GM12878 (cell line): ENCODE measurements around the gene DCAF7.

ENCODE experiments used
- EZH2 ChIP-seq: IDR thresholded peaks from 2 replicates; pipeline ENCODE4 v1.6.1; 2012; ENCODE audit warnings: low read depth, mild to moderate bottlenecking, control low read depth, inconsistent platforms, low read length, borderline replicate concordance; ENCODE audit not compliant: control insufficient read depth
- MEF2A ChIP-seq: IDR thresholded peaks from 2 replicates; pipeline ENCODE4 v1.6.1; 2011; ENCODE audit warnings: low read depth, mild to moderate bottlenecking, low read length, moderate library complexity; ENCODE audit not compliant: insufficient read depth
- POLR2A ChIP-seq: IDR thresholded peaks from 2 replicates; pipeline ENCODE4 v1.6.1; 2011; ENCODE audit warnings: low read depth, mild to moderate bottlenecking, low read length
- POLR2AphosphoS5 ChIP-seq: IDR thresholded peaks from 2 replicates; pipeline ENCODE4 v1.6.1; 2011; ENCODE audit warnings: mild to moderate bottlenecking, low read length, inconsistent platforms
- RB1 ChIP-seq: fragments of 450-650 bp; formaldehyde crosslinking; IDR thresholded peaks from 2 replicates; pipeline ENCODE4 v1.6.1; 2017; ENCODE audit warnings: mild to moderate bottlenecking, borderline replicate concordance
- TF ChIP-seq, protein P1 (sequence below), 3 experiments: IDR thresholded peaks in 2 of 3; conservative IDR thresholded peaks in 1 of 3; 2 replicates each; pipeline ENCODE4 v1.5.1; 2011; ENCODE audit warnings: low read depth in 3 of 3, low read length in 3 of 3, mild to moderate bottlenecking in 3 of 3, control low read depth in 2 of 3, moderate library complexity in 2 of 3, inconsistent platforms in 1 of 3, mixed read lengths in 1 of 3; ENCODE audit not compliant: control insufficient read depth in 2 of 3, insufficient read depth in 1 of 3; ENCODE audit errors: extremely low read depth in 1 of 3
- TF ChIP-seq, protein P2 (sequence below): fragments of 450-650 bp; IDR thresholded peaks from 2 replicates; pipeline ENCODE4 v1.6.1; 2017; ENCODE audit warnings: mild to moderate bottlenecking

DNA sequence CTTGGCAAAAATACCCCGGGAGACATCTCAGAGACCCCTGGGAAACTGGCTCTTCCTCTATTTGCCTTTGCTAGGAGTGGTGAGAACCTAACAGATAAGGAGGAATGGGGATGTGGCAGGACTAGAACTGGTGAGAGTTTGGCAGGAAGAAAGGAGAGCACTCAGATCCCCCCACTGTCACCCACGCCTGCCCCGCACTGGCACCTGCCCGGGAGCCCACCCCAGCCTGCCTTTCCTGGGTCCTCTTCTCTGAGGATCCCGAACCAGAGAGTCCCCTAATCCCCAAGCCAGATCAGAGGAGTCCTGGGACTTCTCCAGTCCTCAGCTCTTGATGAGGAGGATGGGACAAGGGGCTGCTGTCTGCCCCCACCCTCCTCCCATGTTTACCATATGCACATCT is 23.4 kb upstream of the DCAF7 start:
- TF ChIP-seq MEF2A (no peak), POLR2AphosphoS5 (no peak), EZH2 (no peak), POLR2A (no peak), RB1 (no peak)
- TF ChIP-seq, protein P1, sequence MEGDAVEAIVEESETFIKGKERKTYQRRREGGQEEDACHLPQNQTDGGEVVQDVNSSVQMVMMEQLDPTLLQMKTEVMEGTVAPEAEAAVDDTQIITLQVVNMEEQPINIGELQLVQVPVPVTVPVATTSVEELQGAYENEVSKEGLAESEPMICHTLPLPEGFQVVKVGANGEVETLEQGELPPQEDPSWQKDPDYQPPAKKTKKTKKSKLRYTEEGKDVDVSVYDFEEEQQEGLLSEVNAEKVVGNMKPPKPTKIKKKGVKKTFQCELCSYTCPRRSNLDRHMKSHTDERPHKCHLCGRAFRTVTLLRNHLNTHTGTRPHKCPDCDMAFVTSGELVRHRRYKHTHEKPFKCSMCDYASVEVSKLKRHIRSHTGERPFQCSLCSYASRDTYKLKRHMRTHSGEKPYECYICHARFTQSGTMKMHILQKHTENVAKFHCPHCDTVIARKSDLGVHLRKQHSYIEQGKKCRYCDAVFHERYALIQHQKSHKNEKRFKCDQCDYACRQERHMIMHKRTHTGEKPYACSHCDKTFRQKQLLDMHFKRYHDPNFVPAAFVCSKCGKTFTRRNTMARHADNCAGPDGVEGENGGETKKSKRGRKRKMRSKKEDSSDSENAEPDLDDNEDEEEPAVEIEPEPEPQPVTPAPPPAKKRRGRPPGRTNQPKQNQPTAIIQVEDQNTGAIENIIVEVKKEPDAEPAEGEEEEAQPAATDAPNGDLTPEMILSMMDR (IDR thresholded peaks at IDR 0.05 in 2 of 3, conservative IDR thresholded peaks at IDR 0.05 in 1 of 3; ENCODE audit: control insufficient read depth in 2 of 3, extremely low read depth in 1 of 3, insufficient read depth in 1 of 3, low read depth in 3 of 3, low read length in 3 of 3): no peak
- TF ChIP-seq, protein P2, sequence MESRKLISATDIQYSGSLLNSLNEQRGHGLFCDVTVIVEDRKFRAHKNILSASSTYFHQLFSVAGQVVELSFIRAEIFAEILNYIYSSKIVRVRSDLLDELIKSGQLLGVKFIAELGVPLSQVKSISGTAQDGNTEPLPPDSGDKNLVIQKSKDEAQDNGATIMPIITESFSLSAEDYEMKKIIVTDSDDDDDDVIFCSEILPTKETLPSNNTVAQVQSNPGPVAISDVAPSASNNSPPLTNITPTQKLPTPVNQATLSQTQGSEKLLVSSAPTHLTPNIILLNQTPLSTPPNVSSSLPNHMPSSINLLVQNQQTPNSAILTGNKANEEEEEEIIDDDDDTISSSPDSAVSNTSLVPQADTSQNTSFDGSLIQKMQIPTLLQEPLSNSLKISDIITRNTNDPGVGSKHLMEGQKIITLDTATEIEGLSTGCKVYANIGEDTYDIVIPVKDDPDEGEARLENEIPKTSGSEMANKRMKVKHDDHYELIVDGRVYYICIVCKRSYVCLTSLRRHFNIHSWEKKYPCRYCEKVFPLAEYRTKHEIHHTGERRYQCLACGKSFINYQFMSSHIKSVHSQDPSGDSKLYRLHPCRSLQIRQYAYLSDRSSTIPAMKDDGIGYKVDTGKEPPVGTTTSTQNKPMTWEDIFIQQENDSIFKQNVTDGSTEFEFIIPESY: no peak
